Smooth muscle cell (in vitro differentiated cells): Measurements from ENCODE around the gene ZNF280D. TPM values are rescaled to one million over a fixed set of nuclear protein-coding genes. Genes with fewer than 3 reads are reported as not detected.

ENCODE experiments used
- DNase-seq: peaks from one replicate; lab custom pipeline; 2025; ENCODE audit not compliant: unreplicated experiment; lab: John Stamatoyannopoulos, UW
- H2AFZ ChIP-seq: fragments of 200-600 bp; sonication (generic); 2 replicates; pipeline ENCODE4 v1.6.0; 2016; ENCODE audit warnings: antibody characterized with exemption, low read depth, mild to moderate bottlenecking
- H3F3A ChIP-seq: fragments of 200-600 bp; sonication (generic); 2 replicates; pipeline ENCODE4 v1.6.0; 2017; ENCODE audit warnings: antibody characterized with exemption, low read depth
- H3K27ac ChIP-seq: fragments of 200-600 bp; sonication (generic); 2 replicates; pipeline ENCODE4 v1.5.1; 2016; ENCODE audit warnings: low read depth, mild to moderate bottlenecking
- H3K27me3 ChIP-seq: fragments of 200-600 bp; sonication (generic); 2 replicates; pipeline ENCODE4 v1.6.1; 2016; ENCODE audit warnings: low read depth, mild to moderate bottlenecking
- H3K36me3 ChIP-seq: fragments of 200-600 bp; sonication (generic); 2 replicates; pipeline ENCODE4 v1.5.1; 2016; ENCODE audit warnings: low read depth
- H3K4me1 ChIP-seq: fragments of 200-600 bp; sonication (generic); 2 replicates; pipeline ENCODE4 v1.5.1; 2016; ENCODE audit warnings: low read depth
- H3K4me2 ChIP-seq: fragments of 200-600 bp; sonication (generic); 2 replicates; pipeline ENCODE4 v1.6.0; 2016; ENCODE audit warnings: mild to moderate bottlenecking
- H3K4me3 ChIP-seq: fragments of 200-600 bp; sonication (generic); 2 replicates; pipeline ENCODE4 v1.5.1; 2016; ENCODE audit warnings: mild to moderate bottlenecking
- H3K79me2 ChIP-seq: fragments of 200-600 bp; sonication (generic); 2 replicates; pipeline ENCODE4 v1.6.0; 2016; ENCODE audit warnings: low read depth, mild to moderate bottlenecking
- H3K9ac ChIP-seq: fragments of 200-600 bp; sonication (generic); 2 replicates; pipeline ENCODE4 v1.6.0; 2016; ENCODE audit warnings: low read depth
- H3K9me3 ChIP-seq: fragments of 200-600 bp; sonication (generic); replicated peaks from 2 replicates; pipeline ENCODE4 v1.5.1; 2016; ENCODE audit warnings: low read depth
- H4K20me1 ChIP-seq: fragments of 200-600 bp; sonication (generic); 2 replicates; pipeline ENCODE4 v1.6.0; 2016; ENCODE audit warnings: low read depth
- CTCF ChIP-seq: fragments of 200-600 bp; sonication (generic); IDR thresholded peaks from 2 replicates; pipeline ENCODE4 v1.5.1; 2017; ENCODE audit warnings: borderline replicate concordance, mild to moderate bottlenecking, antibody characterized with exemption; ENCODE audit not compliant: insufficient read depth, poor library complexity, severe bottlenecking
- WGBS: methylation state at CpG from one replicate; pipeline ENCODE4 v1.1.7; 2016; ENCODE audit warnings: low lambda C conversion rate; 5-methylcytosine and 5-hydroxymethylcytosine counted together
- polyA plus RNA-seq: library from polyadenylated mRNA; unstranded; fragments of >200 nt; fragmentation: Nextera tagmentation; extraction: Ambion mirVana; gene quantifications from 2 replicates; pipeline ENCODE4 v1.2.1, GENCODE V29; 2016
- total RNA-seq: library from RNA; depleted of rRNA; stranded (reverse); fragments of >200 nt; gene quantifications from 2 replicates; pipeline ENCODE4 v1.2.3, GENCODE V29; 2014

ZNF280D gene
- total and polyA plus RNA-seq, 2 experiments from 2014 or later = 0.94 to 4.3 TPM

GRCh38 chr15:56654216-56654615 is 79.1 kb downstream of the ZNF280D start:
- Histone ChIP-seq H3K79me2 (no peaks in the 10 kb centered on the region), H3K9ac (no peak overlapping the region), H3K27ac (no peak overlapping the region), H2AFZ (no peak overlapping the region), H3K9me3 (no peaks in the 10 kb centered on the region), H3K36me3 (no peaks in the 10 kb centered on the region), H3K27me3 (no peaks in the 10 kb centered on the region), H3F3A (no peaks in the 10 kb centered on the region), H4K20me1 (no peaks in the 10 kb centered on the region), H3K4me1 (no peaks in the 10 kb centered on the region), H3K4me3 (no peak overlapping the region), H3K4me2 (no peak overlapping the region)
- no peak for DNase-seq
- TF ChIP-seq CTCF = no peak
- 96% methylated on average over 1 of the region's 1 CpG for WGBS

GRCh38 chr15:56653787-56654186 is 79.5 kb downstream of the ZNF280D start:
- no peaks in the 10 kb centered on the region for H3K36me3 ChIP-seq
- no peaks in the 10 kb centered on the region for H4K20me1 ChIP-seq
- no peak overlapping the region for H3K27ac ChIP-seq
- no peak overlapping the region for H3K9ac ChIP-seq
- no peaks in the 10 kb centered on the region for H3K79me2 ChIP-seq
- 85% methylated on average over 3 of the region's 3 CpGs for WGBS
- H3K4me2 ChIP-seq = no peak overlapping the region
- no peaks in the 10 kb centered on the region for H3K4me1 ChIP-seq
- H3K4me3 ChIP-seq = no peak overlapping the region
- H3K9me3 ChIP-seq = no peaks in the 10 kb centered on the region
- no peak for DNase-seq
- H3F3A ChIP-seq = no peaks in the 10 kb centered on the region
- H3K27me3 ChIP-seq = no peaks in the 10 kb centered on the region
- TF ChIP-seq CTCF = no peak
- no peak overlapping the region for H2AFZ ChIP-seq

GRCh38 chr15:56653107-56653506 is 80.2 kb downstream of the ZNF280D start:
- H3K9ac ChIP-seq = no peak overlapping the region
- TF ChIP-seq CTCF = no peak
- no peaks in the 10 kb centered on the region for H3K79me2 ChIP-seq
- H3K4me2 ChIP-seq = no peak overlapping the region
- no peaks in the 10 kb centered on the region for H3F3A ChIP-seq
- H3K4me3 ChIP-seq = no peak overlapping the region
- no peak overlapping the region for H2AFZ ChIP-seq
- no peaks in the 10 kb centered on the region for H3K4me1 ChIP-seq
- no peak for DNase-seq
- no peaks in the 10 kb centered on the region for H4K20me1 ChIP-seq
- no peaks in the 10 kb centered on the region for H3K27me3 ChIP-seq
- H3K27ac ChIP-seq = no peak overlapping the region
- H3K9me3 ChIP-seq = no peaks in the 10 kb centered on the region
- H3K36me3 ChIP-seq = no peaks in the 10 kb centered on the region

GRCh38 chr15:56648311-56648710 is 85.0 kb downstream of the ZNF280D start:
- TF ChIP-seq CTCF = no peak
- DNase-seq = no peak
- Histone ChIP-seq H3K4me3 (no peak overlapping the region), H3K4me1 (no peaks in the 10 kb centered on the region), H3F3A (no peaks in the 10 kb centered on the region), H4K20me1 (no peaks in the 10 kb centered on the region), H3K36me3 (no peaks in the 10 kb centered on the region), H3K9me3 (no peaks in the 10 kb centered on the region), H3K9ac (no peak overlapping the region), H2AFZ (no peak overlapping the region), H3K4me2 (no peak overlapping the region), H3K27me3 (no peaks in the 10 kb centered on the region), H3K79me2 (no peaks in the 10 kb centered on the region), H3K27ac (no peak overlapping the region)
- WGBS = 88% methylated on average over 2 of the region's 2 CpGs
